ENCODE results near the gene CD164L2. TPM values are rescaled to one million over a fixed set of nuclear protein-coding genes. Genes with fewer than 3 reads are reported as not detected.

Gene CD164L2
- total and polyA plus RNA-seq, 7 donors = not detected

DNA sequence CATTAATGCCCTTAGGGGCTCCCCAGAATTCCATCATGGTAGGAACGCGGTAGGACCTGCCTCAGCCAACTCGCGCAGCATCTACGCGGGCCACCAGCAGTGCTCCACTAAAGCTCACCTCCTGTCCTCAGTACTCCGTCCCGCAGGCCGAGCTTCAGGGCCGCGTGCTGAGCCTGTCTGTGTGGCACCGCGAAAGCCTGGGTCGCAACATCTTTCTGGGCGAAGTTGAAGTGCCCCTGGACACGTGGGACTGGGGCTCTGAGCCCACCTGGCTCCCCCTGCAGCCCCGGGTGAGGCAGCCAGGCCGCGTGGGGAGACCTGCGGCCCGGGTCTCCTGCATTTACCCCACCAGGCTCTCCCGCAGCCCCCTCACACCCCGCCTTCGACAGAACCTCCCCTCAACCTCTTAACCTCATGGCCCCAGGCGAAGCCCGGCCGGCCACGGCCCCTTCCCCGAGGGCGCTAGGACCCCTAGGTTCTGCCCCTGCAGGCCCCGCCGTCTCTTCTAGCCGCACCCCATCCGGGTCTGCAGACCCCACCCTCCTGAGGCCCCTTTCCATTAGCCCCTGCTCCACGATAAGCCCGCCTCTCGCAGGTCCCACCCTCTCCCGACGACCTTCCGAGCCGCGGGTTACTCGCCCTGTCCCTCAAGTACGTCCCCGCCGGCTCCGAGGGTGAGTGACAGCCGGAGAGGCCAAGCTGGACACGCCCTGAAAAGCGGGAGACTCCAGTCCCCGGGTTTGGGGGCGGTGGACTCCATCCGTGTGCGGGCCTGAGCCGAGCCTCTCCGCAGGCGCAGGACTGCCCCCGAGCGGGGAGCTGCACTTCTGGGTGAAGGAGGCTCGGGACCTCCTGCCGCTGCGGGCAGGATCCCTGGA lies 32.2 kb downstream of the CD164L2 start:
- no peaks in the 10 kb centered on the region for H3K9me3 ChIP-seq
- intact Hi-C loops (cut with DNase I) = no loop called here
- 18 to 20% (median 19%) methylated on average over 57 to 62 of the region's 62 CpGs for WGBS, 3 donors
- H3K4me1 ChIP-seq = peaks cover 7% of the 10 kb centered on the region
- H3K27ac ChIP-seq = no peak overlapping the region
- TF ChIP-seq, protein P1, sequence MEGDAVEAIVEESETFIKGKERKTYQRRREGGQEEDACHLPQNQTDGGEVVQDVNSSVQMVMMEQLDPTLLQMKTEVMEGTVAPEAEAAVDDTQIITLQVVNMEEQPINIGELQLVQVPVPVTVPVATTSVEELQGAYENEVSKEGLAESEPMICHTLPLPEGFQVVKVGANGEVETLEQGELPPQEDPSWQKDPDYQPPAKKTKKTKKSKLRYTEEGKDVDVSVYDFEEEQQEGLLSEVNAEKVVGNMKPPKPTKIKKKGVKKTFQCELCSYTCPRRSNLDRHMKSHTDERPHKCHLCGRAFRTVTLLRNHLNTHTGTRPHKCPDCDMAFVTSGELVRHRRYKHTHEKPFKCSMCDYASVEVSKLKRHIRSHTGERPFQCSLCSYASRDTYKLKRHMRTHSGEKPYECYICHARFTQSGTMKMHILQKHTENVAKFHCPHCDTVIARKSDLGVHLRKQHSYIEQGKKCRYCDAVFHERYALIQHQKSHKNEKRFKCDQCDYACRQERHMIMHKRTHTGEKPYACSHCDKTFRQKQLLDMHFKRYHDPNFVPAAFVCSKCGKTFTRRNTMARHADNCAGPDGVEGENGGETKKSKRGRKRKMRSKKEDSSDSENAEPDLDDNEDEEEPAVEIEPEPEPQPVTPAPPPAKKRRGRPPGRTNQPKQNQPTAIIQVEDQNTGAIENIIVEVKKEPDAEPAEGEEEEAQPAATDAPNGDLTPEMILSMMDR (IDR thresholded peaks at IDR 0.05) = no peak
- H3K27me3 ChIP-seq (ENCODE audit: insufficient read depth in 3 of 3, low read length in 2 of 3) = peaks cover 0 to 27% (median 24%) of the 10 kb centered on the region in 3 donors
- H3K36me3 ChIP-seq (ENCODE audit: insufficient read depth in 1 of 2, low read depth in 1 of 2) = peaks cover 0 to 13% of the 10 kb centered on the region in 2 donors
- ATAC-seq (peak; percentile 23 to 65 (median 42)), DNase-seq (peak; percentile 50 to 73)
- H3K4me3 ChIP-seq = peak overlapping the region; percentile 56

GRCh38 chr1:27349784-27350662 lies 33.1 kb downstream of the CD164L2 start:
- DNase-seq (peak; percentile 65 to 71), ATAC-seq (peak; percentile 53 to 66 (median 62))
- peaks cover 0 to 4% of the 10 kb centered on the region in 2 donors for H3K36me3 ChIP-seq (ENCODE audit: insufficient read depth in 1 of 2, low read depth in 1 of 2)
- peaks cover 7% of the 10 kb centered on the region for H3K4me1 ChIP-seq
- TF ChIP-seq, protein P1 (IDR thresholded peaks at IDR 0.05) = no peak
- H3K27me3 ChIP-seq (ENCODE audit: insufficient read depth in 3 of 3, low read length in 2 of 3) = peaks cover 0 to 27% (median 24%) of the 10 kb centered on the region in 3 donors
- 6 to 9% (median 6%) methylated on average over 55 to 84 of the region's 84 CpGs for WGBS, 3 donors
- intact Hi-C loops (cut with DNase I) = loop anchor here in 1 of 2 donors (10.0 kb wide), 1 partner anchor 1675 kb away; no protein-coding TSS in a partner anchor
- no peak overlapping the region for H3K27ac ChIP-seq
- H3K4me3 ChIP-seq = peak overlapping the region; percentile 56
- no peaks in the 10 kb centered on the region for H3K9me3 ChIP-seq

DNA sequence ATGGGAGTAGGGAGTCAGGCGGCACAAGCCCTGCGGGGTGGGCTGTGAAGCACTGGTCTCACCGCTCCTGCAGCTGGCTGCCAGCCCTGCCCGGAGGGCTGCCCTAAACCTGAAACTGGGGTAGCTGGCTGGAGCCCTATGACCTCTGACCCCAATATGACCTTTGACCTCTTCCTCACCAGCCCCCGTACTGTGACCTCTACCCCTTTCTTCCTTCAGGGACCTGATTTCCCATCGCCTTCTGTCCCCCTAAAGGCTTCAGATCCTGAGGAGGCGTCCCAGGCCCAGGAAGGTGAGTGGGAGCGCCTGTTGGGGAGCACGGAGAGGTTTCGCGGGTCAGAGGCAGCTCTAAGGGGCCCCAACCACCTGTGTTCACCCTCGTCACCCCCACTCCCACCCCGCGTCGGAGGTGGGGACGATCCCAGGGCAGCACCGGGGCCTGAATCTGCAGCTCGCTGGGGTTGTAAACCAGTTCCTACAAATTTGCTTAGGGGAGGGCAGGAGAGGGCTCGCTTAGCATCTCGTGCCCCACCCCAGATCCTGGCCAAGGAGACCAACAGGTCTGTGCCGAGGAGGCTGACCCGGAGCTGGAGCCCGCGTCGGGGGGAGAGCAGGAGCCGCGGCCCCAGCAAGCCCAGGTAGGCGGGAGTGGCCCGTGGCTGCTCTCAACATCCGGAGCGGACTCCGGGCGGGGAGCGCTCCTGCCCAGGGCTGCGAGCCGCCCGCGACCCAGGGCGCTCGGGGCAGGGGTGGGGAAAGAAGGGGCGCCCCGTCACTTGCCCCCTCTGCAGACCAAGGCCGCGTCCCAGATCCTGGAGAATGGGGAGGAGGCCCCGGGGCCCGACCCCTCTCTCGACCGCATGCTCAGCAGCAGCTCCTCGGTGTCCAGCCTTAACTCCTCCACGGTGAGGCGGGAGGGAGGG lies 34.0 kb downstream of the CD164L2 start:
- ATAC-seq (peak; percentile 26 to 38 (median 34)), DNase-seq (no peak)
- H3K27ac ChIP-seq = no peak overlapping the region
- H3K36me3 ChIP-seq (ENCODE audit: insufficient read depth in 1 of 2, low read depth in 1 of 2) = no peaks in the 10 kb centered on the region
- H3K4me3 ChIP-seq = peak overlapping the region; percentile 56
- H3K27me3 ChIP-seq (ENCODE audit: insufficient read depth in 3 of 3, low read length in 2 of 3) = peaks cover 0 to 27% (median 24%) of the 10 kb centered on the region in 3 donors
- intact Hi-C loops (cut with DNase I) = loop anchor here in 1 of 2 donors (10.0 kb wide), 1 partner anchor 1674 kb away; no protein-coding TSS in a partner anchor
- WGBS, 3 donors = 19 to 32% (median 26%) methylated on average over 35 to 51 of the region's 51 CpGs
- H3K9me3 ChIP-seq = no peaks in the 10 kb centered on the region
- peaks cover 7% of the 10 kb centered on the region for H3K4me1 ChIP-seq
- TF ChIP-seq, protein P1 (IDR thresholded peaks at IDR 0.05) = no peak

Data from psoas muscle (tissue), 8 donors.